Retina (tissue), 1 donor: ENCODE data around the gene RMND1.
"Not testable (repeated sequence)": the region's sequence is repeated elsewhere in the genome, so short reads cannot be mapped to it uniquely, and the experiment has no call there.

Experiments used
- DNase-seq: peaks from one replicate; pipeline ENCODE4 v3.0.0-alpha.2; 2016

RMND1 gene

GRCh38 chr6:151381722-151382121 lies 70.2 kb downstream of the RMND1 start:
- no peak for DNase-seq

GRCh38 chr6:151380848-151381205 lies 71.1 kb downstream of the RMND1 start:
- no peak for DNase-seq

- DNase-seq: no peak
Observed at GRCh38 chr6:151379933-151380847, 71.7 kb downstream of the RMND1 start.

- DNase-seq: no peak
Observed at GRCh38 chr6:151377095-151377494, 74.8 kb downstream of the RMND1 start.

- DNase-seq: no peak
Observed at GRCh38 chr6:151376440-151376839, 75.5 kb downstream of the RMND1 start.

- DNase-seq: no peak
Observed at GRCh38 chr6:151375833-151376232, 76.1 kb downstream of the RMND1 start.

GRCh38 chr6:151374036-151374683 lies 77.8 kb downstream of the RMND1 start:
- DNase-seq: no peak

- no peak for DNase-seq
Observed at GRCh38 chr6:151372164-151372563, 79.8 kb downstream of the RMND1 start.

GRCh38 chr6:151370509-151371078 lies 81.3 kb downstream of the RMND1 start:
- no peak for DNase-seq

- no peak for DNase-seq
Observed at GRCh38 chr6:151365233-151365632, 86.7 kb downstream of the RMND1 start.

- no peak for DNase-seq
Observed at GRCh38 chr6:151359486-151359885, 92.4 kb downstream of the RMND1 start.

GRCh38 chr6:151358475-151358874 lies 93.5 kb downstream of the RMND1 start:
- DNase-seq: no peak

GRCh38 chr6:151357758-151358436 lies 94.0 kb downstream of the RMND1 start:
- no peak for DNase-seq

GRCh38 chr6:151356983-151357382 lies 94.9 kb downstream of the RMND1 start:
- DNase-seq: not testable (repeated sequence)
